Measurements from ENCODE around the gene DBF4B. TPM values are rescaled to one million over a fixed set of nuclear protein-coding genes. Genes with fewer than 3 reads are reported as not detected.

DBF4B gene
- total and polyA plus RNA-seq, 2 of the 13 experiments (the other 11 are each of a cell fraction or from before 2014, with no cell fraction given) = 11.7 to 13.2 TPM

GRCh38 chr17:44774271-44775135, 66.0 kb downstream of the DBF4B start (continued):
- TF ChIP-seq LRRFIP1 (CRISPR knock-in tag; conservative IDR thresholded peaks at IDR 0.05) (no peak), ZFYVE20 (CRISPR knock-in tag; IDR thresholded peaks at IDR 0.05; ENCODE audit: borderline replicate concordance, low read depth) (no peak), ZNF274 (CRISPR knock-in tag; IDR thresholded peaks at IDR 0.05) (0 out of 2 replicates have a peak, but pooled peaks have one; percentile 55), SRY (CRISPR knock-in tag; IDR thresholded peaks at IDR 0.05) (no peak), ZNF329 (CRISPR knock-in tag; IDR thresholded peaks at IDR 0.05; ENCODE audit: low read depth) (no peak), MED8 (CRISPR knock-in tag; IDR thresholded peaks at IDR 0.05; ENCODE audit: insufficient replicate concordance) (no peak), ESRRA (CRISPR knock-in tag; IDR thresholded peaks at IDR 0.05; ENCODE audit: low read depth) (no peak), HMG20B (CRISPR knock-in tag; conservative IDR thresholded peaks at IDR 0.05) (no peak), HOXA9 (CRISPR knock-in tag; IDR thresholded peaks at IDR 0.05; ENCODE audit: borderline replicate concordance) (no peak), SPEN (CRISPR knock-in tag; IDR thresholded peaks at IDR 0.05; ENCODE audit: low read depth) (peak; percentile 2; the same call in 1 of the 2 replicates), HNF4G (IDR thresholded peaks at IDR 0.05; ENCODE audit: borderline replicate concordance, low read depth, low read length) (no peak), HNF4G (CRISPR knock-in tag; IDR thresholded peaks at IDR 0.05; ENCODE audit: borderline replicate concordance, low read depth) (peak; percentile 14; the same call in 1 of the 2 replicates), ZNF30 (CRISPR knock-in tag; IDR thresholded peaks at IDR 0.05) (no peak), ATF7-NPFF (CRISPR knock-in tag; IDR thresholded peaks at IDR 0.05; ENCODE audit: low read depth) (no peak), NR1H2 (CRISPR knock-in tag; IDR thresholded peaks at IDR 0.05; ENCODE audit: borderline replicate concordance, low read depth) (no peak), FOXJ3 (CRISPR knock-in tag; IDR thresholded peaks at IDR 0.05; ENCODE audit: borderline replicate concordance) (no peak), REPIN1 (CRISPR knock-in tag; IDR thresholded peaks at IDR 0.05; ENCODE audit: borderline replicate concordance, low read depth) (peak; percentile 52; the same call in 1 of the 2 replicates), PLRG1 (conservative IDR thresholded peaks at IDR 0.05) (no peak), ZNF83 (CRISPR knock-in tag; IDR thresholded peaks at IDR 0.05; ENCODE audit: borderline replicate concordance) (no peak; the same call in 1 of the 2 replicates), FOSL1 (CRISPR knock-in tag; IDR thresholded peaks at IDR 0.05; ENCODE audit: borderline replicate concordance) (no peak), ZNF343 (CRISPR knock-in tag; IDR thresholded peaks at IDR 0.05) (no peak), ZNF20 (CRISPR knock-in tag; IDR thresholded peaks at IDR 0.05) (no peak), MBD4 (IDR thresholded peaks at IDR 0.05; ENCODE audit: borderline replicate concordance, low read length) (no peak), GRHL1 (CRISPR knock-in tag; conservative IDR thresholded peaks at IDR 0.05) (no peak)

All from HepG2 (cell line).